Activated CD4-positive, CD25-positive, alpha-beta regulatory T cell treated with anti-CD3 and anti-CD28 coated beads, Interleukin-2, amount 50 U/mL, for 72 hours (primary cell): ENCODE measurements around the gene TBL1X.

ENCODE experiments used
- DNase-seq: peaks from one replicate; pipeline ENCODE4 v3.0.0; 2021

TBL1X gene

DNA sequence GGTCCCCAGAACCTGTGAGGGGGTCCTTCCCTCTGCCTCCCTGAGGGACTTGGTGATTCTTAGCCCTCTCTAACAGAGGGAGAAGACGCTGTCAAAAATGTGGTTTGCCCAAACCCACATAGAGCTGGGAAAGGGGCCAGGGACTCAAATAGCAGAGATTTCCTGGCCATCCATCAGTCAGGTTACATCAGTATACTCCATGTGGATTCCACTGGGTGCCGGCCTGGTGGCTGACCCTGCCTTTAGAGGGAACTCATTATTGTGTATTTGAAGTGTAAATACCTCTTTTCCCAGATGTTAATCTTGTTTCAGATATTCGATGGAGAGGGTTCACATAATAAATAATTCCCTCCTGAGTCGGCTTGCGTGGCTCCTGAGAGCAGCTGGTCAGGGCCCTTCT is 130.3 kb downstream of the TBL1X start:
- DNase-seq, result no peak

DNA sequence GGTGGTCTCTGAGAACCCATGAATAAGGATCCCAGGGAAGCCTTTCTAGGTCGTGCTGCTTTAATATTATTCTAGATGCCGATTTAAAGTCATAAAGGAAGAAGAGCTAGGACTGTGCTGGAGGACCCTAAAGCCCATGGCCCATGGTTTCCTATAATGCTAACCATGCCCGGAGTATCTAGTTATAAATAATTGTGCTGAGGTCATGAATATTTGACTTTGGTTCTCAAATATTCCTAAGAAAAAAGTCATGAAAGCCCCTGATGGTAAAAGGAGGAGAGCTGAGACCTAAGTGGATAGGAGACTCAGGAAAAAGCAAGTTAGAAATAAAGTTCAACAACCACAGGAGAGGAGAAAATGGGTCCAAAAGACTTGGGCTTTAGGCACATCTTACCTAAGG is 132.0 kb downstream of the TBL1X start:
- no peak for DNase-seq

DNA sequence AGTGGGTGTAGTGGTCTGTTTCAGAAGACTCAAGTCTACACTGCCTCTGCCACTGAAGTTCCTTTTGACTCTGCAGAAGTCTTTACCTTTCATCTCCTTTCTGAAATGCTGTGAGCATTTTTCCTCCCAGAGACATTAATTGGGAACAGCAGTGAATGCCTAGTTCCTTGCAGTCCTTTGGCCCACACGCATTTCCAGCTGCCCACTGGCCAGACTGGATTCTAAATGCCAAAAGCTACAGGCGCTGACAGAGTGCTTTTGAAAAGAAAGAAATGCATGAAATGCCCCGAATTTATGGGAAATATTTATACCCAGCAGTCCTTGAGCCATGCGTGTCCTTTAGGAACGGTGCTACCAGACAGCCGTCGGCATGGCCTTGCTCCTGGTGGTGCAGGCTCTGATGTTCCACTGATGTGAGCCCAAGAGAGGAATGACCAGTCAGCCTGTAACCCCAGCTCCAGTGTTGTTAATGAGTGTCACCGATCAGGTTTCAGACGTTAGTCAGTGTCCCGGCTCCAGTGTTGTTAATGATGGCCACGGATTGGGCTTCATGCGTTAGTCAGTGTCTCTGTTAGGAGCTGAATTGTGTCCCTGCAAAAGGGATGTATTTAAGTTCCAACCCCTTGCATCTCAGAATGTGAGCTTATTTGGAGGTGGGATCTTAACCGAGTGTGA is 132.6 kb downstream of the TBL1X start:
- no peak for DNase-seq

DNA sequence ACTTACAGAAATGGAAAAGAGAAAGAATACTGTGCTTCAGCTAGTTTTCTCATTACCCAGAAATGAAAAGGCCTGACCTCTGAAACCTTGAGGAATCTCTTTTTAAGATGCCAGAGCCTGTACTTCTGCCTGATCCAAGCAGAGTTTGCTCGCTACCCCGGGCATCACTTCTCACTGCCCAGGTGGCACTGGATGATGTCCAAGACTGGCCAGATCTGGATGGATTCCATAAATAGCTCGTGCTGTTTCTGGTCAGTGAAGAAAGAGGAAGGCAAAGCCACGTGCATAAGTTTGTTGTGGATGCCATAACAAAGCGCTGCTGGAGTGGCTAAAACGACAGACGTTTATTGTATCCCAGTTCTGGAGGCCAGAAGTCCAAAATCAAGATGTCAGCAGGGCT is 133.5 kb downstream of the TBL1X start:
- no peak for DNase-seq

DNA sequence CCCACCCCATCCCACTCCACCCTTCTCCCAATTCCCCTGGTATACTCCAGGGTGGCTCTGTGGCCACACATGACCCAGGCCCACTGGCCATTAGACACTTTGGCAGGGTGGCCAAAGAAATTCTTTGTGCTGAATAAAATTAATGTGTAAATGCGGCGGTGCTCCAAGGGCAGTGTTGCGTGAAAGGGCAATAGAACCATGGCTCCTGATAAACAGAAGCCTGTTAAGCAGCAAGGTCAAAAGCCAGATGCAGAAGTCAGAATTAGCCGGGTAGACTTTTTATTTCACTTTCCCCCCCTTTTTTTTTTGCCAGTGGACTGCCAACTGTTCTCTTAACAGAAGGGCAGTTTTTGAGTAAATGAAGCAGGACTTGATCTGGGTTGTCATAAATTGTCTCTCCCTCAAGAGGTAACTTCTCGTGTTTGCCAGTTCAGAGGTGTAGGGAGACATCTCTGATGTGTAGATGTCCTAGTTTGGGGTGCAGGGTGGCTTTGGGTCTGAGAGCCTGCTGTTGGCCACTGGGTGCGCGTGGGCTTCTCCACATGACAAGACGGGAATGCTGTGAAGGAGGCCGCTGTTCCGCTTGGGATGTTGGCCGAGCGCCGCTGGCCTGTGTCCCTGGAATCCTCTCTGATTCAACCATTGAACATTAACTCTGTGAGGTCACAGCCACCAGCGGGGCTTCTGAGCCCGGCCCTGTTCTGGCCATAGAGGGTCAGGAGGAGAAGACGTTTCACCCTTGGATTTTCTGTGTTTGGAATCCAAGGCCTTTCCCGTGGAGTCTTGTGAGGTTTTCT is 139.5 kb downstream of the TBL1X start:
- DNase-seq, result no peak

DNA sequence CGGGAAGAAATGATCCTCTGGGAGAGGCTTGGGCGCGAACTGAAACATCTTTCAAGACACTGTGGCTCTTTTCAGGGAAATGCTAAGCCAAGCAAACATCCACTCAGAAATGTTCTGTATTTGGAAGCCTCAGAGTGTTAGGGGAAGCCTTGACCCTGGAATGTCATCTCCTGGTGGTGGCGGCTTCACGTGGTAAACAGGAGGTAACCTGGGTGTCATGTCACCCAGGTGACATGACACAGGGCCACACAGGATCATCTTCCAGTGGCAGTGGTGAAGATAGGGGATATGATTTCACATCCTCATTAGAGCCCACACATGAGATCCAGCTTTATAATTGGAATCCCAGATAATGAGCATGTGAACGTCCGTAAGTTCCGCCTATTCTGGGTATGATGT is 140.0 kb downstream of the TBL1X start:
- DNase-seq, result no peak

DNA sequence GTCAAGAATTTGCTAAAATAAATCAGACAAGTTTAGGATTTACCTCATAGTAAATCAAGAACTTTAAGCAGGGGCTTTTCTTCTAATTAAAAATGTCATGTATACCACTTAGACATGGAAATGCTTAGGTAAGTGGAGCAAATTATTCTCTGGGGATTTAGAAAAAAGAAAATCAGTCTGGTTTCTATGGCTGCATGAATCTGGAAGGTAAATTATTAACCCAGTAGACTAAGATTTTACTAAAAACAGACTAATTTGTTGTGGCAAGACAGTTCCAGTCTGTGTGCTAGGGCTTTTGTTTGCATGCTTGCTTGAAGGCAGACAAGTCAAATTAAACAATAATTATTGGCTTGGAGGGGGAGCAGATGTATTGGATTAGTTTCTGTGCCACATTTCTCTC is 140.6 kb downstream of the TBL1X start:
- no peak for DNase-seq

DNA sequence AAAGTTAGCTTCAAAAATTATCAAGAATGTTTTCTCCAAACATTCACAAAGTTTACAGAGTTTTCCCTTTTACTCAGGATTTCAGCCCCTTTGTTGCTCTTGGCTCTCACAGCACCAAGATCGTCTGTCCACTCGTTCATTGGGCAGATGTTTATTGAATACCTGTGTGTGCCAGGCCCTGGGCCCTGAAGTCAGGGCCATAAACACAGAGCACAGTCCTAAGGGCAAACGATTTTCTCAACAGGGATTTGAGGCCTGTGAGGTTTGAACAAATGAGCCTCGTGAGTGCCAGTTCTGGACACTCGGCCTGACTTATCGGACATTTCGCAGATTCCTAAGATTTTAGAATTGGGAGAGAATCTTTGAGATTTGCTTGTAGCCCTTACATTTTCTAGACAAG is 142.1 kb downstream of the TBL1X start:
- DNase-seq, result no peak

DNA sequence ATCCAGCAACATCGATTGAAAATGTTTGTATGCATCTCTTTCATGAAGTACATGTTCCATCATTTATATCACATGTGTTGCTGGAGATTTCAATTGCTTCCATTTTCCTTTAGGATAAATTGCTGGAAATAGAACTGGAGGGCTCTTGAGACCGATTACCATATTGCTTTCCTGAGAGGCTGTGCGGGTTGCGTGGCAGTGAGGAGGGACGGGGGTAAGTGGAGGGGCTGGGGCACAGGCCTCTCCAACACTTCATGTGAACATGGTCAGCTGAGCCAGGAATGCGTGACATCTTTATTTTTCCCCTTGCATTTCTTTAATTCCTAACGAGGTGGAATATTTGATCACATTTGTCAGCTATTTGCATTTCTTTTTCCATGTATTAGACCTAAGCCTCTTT is 144.6 kb downstream of the TBL1X start:
- no peak for DNase-seq

DNA sequence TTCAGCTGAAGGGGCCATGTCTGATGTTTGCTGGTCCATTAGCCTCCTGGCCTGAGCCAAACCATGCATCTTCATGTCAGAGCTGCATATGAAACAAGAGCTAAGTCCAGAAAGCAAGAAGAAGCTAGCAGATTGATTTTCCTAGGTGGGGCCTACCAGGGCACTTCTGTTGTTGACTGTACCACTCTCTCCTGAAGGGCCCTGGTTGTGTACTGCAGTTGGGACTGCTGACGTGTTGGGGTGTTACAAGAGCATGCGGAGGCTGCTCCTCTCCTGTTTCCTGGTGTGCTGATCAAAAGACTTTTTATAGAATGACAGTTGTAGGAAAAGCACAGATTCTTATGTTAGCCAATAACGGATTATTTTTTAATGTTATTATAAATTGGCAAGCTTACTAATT is 145.1 kb downstream of the TBL1X start:
- DNase-seq, result no peak

DNA sequence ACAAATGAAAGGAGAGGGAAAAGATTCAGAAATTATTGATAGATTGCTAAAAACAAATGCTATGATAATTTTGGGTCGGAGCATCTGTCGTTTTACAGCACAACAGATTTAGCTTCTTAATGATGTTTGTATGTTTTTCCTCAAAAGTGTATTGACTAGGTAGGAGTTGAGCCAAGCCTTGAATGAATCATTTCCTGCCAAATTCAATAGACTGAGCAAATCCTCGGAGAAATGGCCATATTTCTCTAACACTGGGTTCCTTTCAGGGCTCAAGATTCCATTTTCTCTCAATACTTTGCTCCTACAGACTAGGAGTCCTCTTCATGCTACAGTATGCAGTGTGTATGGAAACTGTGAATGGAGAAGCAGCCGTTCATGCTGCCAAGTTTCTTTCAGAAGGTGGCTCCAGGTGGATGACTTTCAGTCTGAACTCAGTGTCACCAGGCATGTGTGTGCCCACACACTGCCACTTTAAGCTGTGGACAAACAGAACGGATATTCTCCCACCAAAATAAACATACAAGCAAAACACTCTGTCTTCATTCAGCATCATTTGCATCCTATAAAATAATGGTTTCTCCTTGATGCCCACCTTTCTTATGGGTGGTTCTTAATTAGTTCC is 146.0 kb downstream of the TBL1X start:
- no peak for DNase-seq

DNA sequence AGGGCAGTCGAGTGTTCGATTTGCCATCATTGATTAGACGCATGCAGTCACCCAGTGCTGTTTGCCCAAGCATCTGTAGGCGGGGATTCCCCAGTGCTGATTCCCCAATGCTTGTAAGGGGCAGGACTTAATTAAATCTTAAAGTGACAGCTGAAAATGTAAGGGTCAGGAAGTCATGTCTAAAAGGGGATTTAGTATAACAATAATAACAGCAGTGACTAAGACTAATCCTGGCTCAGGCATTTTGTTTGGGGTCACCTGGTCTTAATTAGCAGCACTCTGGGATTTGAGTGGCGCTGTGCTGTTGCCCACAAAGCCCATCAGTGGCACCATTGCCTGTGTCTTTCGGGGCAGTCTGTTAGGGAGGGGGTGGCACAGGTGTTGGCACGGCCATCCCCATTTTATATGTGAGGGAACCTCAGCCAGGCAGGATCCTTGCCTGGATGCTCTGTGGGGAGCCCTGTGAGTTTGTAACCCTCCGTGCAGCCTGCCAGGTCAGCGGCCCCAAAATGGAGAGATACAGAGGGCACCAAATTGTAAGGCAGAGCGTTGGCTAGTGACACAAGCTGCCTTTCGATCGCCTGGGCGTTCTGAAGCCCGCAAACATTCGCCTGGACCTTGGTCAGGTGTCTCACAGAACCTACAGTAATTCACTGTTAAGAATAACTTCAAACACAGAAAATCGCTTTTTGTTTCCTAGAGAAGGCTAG is 146.7 kb downstream of the TBL1X start:
- no peak for DNase-seq

DNA sequence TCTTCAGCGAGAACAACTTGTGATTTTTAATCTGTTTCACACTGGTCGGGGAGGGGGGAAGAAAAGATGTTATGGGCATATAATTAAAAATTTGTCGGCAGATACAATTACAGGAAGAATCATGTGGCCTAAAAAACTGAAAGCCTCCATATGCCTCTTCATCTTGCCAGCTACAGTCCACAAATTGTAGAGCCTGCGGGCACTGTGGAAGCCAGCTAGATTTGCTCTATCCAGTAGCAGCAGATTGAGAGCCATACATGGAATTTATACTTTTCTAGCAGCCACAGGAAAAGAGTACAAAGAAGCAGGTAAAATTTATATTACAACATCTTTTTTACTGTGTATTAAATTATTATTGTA is 147.3 kb downstream of the TBL1X start:
- no peak for DNase-seq

DNA sequence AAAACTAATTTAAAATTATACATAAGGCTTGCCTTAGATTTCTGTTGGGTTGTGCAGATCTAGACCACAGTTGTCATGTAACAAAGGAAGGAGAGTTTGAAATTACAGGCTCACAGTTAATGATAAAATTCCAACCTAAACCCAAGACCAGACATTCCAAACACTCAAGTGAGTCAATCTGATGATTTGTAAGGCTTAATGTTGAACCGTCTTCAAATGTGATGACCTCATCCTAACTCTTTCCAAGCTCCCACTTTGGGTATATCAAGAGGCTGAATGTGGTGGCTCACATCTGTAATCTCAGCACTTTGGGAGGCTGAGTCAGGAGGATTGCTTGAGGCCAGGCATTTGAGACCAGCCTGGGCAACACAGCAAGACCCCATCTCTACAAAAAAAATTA is 149.2 kb downstream of the TBL1X start:
- DNase-seq, result no peak

DNA sequence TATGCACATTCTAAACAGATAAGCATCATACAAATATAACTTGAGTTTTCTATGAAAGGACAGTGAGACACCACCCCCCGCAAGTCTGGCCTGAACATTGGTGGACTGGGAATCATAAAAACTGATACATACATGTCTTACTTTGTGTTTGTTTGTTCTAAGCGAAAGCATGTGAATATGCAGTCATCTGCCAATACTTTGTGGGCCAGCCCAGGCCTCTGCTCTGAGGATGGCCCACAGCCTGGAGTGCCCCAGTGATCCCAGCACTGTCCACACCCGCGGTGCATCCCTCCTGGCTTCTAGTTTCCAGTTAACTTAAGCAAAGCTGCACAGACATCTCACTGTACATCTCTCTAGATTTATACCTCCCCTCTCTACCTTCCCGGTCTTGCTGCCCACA is 154.3 kb downstream of the TBL1X start:
- no peak for DNase-seq

DNA sequence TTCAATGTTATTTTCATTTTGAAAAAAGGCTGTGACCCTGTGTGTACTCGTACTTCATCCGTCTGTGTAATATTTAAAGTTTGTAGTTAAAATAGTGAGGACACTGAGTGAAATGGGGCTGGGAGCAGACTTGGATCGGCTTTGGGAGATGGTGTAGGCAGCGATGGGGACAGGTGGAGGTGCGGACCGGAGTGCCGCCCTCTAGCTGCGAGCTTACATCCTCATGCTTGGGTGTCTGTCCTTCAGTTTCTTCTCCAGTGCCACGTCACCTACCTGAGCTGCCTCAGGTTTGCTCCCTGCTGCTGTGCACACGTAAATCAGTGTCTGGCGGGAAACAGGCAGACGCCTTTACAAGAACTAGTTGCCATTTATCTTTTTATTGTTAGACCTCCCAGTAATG is 154.7 kb downstream of the TBL1X start:
- DNase-seq, result no peak

DNA sequence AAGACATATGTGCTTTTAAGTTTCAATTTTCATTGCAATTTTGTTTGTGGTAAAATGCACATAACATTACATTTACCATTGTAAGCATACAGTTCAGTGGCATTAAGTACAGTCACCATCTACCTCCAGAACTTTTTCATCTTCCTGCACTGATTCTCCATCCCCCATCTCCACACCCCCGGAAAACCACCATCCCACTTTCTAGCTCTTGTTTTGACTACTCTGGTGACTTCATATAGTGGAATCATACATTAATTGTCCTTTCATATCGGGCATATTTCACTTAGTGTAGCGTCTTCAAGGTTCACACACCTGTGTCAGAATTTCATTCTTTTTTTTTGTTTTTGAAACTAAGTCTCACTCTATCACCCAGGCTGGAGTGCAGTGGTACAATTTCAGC is 157.3 kb downstream of the TBL1X start:
- DNase-seq, result no peak

DNA sequence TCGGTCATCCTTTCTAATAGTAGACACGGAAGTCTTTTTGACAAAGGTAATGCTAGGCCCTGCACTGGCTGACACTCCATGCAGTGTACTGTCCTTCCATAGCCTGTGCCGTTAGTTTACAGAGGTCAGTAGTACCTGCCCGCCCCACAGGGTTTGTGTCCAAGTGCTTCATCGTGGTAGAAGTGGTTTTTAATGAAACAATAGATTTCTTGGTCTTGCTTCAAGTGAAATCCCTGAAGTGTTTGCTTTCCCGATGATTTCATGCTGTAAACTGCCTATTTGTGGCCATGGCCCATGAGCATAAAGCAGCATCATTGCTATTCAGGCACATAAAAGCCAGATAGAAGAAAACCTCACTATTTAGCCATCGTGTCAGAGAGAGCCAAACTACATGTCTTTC is 161.5 kb downstream of the TBL1X start:
- DNase-seq, result no peak

DNA sequence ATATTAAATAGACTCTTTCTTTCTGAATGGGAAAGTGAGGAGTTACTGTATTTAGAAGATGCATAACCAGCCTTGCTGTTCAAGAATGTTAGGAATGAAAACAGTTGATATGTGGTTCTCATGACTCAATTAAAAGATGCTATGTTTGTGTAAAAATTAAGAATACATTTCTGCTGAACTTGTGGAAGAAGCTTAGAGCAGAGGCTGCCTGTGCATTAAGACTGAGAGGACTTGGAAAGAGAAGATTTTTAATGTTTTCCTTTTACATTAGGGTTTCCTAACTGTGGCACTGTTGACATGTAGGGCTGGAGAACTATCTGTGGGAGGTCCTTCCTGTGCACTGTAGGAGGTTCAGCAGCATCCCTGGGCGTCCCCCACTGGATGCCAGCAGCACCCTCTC is 163.1 kb downstream of the TBL1X start:
- DNase-seq, result no peak

DNA sequence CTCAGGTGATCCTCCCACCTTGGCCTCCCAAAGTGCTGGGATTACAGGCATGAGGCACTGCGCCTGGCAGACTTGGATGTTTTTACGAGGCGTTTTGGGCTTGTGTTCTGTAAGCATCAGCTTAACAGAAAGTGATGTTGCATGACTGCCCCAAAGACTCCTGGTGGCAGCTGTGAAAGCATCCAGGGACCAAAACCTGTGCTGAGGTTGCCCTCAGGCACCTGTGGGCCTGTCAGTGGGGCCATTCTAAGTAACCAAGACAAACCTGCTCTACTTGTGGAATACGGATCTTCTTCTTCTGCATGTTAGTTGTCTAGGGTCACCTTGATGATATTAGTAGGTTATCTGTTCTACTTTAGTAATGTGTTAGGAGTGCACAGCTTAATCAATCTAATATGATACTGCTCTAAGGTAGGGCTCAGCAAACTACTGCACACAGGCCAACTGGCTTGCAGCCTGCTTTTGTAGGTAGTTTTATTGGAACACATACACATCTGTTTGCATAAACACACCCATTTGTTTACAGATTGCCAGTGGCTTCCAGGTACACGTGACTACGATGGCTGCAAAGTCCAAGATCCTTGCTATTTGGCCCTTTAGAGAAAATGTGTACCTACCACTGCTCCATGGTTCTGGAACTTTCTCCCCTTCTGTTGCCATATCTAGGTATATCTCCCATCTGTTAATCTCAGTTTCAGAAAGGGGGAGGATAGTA is 164.1 kb downstream of the TBL1X start:
- no peak for DNase-seq

DNA sequence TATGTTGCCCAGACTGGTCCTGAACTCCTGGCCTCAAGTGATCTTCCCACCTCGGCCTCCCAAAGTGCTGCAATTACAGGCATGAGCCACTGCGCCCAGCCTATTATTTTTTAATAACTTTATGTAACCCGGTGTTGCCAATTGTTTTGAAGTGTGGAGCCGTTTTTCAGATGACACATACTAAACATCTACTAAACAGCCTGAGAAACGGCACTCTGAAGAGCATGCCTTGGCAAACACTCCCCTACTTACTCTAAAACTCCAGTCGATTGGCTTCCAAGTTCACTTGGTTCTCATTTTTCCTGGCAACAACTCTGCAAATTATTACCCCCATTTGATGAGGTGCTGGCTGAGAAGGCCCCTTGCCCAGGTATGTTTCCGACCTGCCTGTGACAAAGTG is 169.7 kb downstream of the TBL1X start:
- DNase-seq, result no peak

DNA sequence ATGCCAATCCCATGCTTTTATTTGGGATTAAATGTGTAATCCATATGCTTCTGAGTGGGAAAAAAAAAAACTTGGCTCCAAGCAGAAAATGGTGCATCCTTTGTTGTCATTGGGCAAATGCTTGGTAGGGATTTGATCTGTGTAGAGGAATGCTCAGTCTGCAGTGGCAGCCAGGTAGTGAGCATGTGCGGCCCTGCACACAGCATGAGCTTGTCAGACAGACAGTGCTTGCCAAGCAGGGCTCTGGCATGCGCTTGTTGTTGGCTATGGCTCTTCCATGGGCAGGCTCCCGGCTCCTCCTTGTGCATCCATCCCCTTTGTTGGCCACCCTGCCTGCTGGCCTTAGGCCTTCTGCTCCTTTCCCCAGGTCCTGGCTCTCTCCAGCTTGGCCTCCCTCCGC is 170.5 kb downstream of the TBL1X start:
- no peak for DNase-seq

DNA sequence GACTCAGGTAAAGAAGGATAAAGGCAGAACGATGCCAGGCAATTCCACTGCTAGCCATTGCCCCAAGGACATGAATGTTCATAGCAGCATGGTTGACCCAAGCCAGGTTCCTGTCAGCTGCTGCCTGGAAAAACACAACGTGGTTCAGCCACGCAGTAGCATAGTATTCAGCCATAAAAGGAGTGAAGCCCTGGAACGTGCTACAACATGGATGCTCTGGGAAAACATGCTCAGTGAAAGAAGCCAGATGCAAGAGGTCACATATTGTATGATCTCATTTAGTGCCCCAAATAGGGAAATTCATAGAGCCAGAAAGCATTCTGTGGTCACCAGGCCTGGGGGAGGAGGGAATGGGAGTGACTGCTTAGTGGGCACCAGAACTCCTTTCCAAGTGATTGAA is 170.9 kb downstream of the TBL1X start:
- DNase-seq, result no peak
